NCI-H187 (cell line): Measurements from ENCODE around the gene NR2F1.

Source experiments
- DNase-seq, 2 experiments: peaks; one replicate each; lab custom pipeline; 2025; lab: John Stamatoyannopoulos, UW

Gene NR2F1

GRCh38 chr5:93591323-93591945 is 8.4 kb downstream of the NR2F1 start:
- DNase-seq = no peak

GRCh38 chr5:93592883-93593282 is 9.9 kb downstream of the NR2F1 start:
- no peak for DNase-seq

GRCh38 chr5:93593476-93594131 is 10.6 kb downstream of the NR2F1 start:
- no peak for DNase-seq

- no peak for DNase-seq
Measured at GRCh38 chr5:93594591-93595419, 11.8 kb downstream of the NR2F1 start.

- no peak for DNase-seq
Measured at GRCh38 chr5:93595420-93596147, 12.6 kb downstream of the NR2F1 start.

- no peak for DNase-seq
Measured at GRCh38 chr5:93596310-93596675, 13.3 kb downstream of the NR2F1 start.

- DNase-seq = no peak
Measured at GRCh38 chr5:93596676-93597490, 13.9 kb downstream of the NR2F1 start.

GRCh38 chr5:93598091-93599000 is 15.3 kb downstream of the NR2F1 start:
- no peak for DNase-seq

- no peak for DNase-seq
Measured at GRCh38 chr5:93599001-93599379, 16.0 kb downstream of the NR2F1 start.

- DNase-seq = no peak
Measured at GRCh38 chr5:93599399-93600120, 16.5 kb downstream of the NR2F1 start.

GRCh38 chr5:93600409-93601070 is 17.5 kb downstream of the NR2F1 start:
- no peak for DNase-seq

GRCh38 chr5:93601071-93601801 is 18.2 kb downstream of the NR2F1 start:
- no peak for DNase-seq

- no peak for DNase-seq
Measured at GRCh38 chr5:93601802-93602155, 18.8 kb downstream of the NR2F1 start.

GRCh38 chr5:93602241-93603077 is 19.4 kb downstream of the NR2F1 start:
- DNase-seq = no peak

GRCh38 chr5:93603078-93603792 is 20.2 kb downstream of the NR2F1 start:
- DNase-seq = no peak

- no peak for DNase-seq
Measured at GRCh38 chr5:93603793-93604643, 21.0 kb downstream of the NR2F1 start.
